Measurements from ENCODE around the gene SCAPER.

The SCAPER gene

GRCh38 chr15:76321171-76321570 is 584.0 kb downstream of the SCAPER start (continued):
- TF ChIP-seq ZNF341 (tag by site-specific recombination; IDR thresholded peaks at IDR 0.05; ENCODE audit: low read depth) (0 out of 2 replicates have a peak, but pooled peaks have one; percentile 11), ZXDB (tag by site-specific recombination; IDR thresholded peaks at IDR 0.05) (0 out of 2 replicates have a peak, but pooled peaks have one; percentile 16), REPIN1 (tag by site-specific recombination; IDR thresholded peaks at IDR 0.05; ENCODE audit: low read depth) (peak; percentile 44; the same call in 1 of the 2 replicates), ZNF10 (tag by site-specific recombination; IDR thresholded peaks at IDR 0.05) (0 out of 2 replicates have a peak, but pooled peaks have one; percentile 9), ZBTB17 (tag by site-specific recombination; IDR thresholded peaks at IDR 0.05) (peak; percentile 44; the same call in 1 of the 2 replicates), ZBTB20 (tag by site-specific recombination; IDR thresholded peaks at IDR 0.05) (peak; percentile 50), EGR2 (tag by site-specific recombination; IDR thresholded peaks at IDR 0.05; ENCODE audit: low read depth) (no peak), ZNF580 (tag by site-specific recombination; IDR thresholded peaks at IDR 0.05) (no peak), ZNF639 (tag by site-specific recombination; IDR thresholded peaks at IDR 0.05) (no peak), ZNF664 (tag by site-specific recombination; IDR thresholded peaks at IDR 0.05) (peak; percentile 94), ZNF510 (tag by site-specific recombination; IDR thresholded peaks at IDR 0.05; ENCODE audit: insufficient replicate concordance) (no peak), BCL11A (tag by site-specific recombination; IDR thresholded peaks at IDR 0.05; ENCODE audit: low read depth) (no peak), ZNF335 (tag by site-specific recombination; conservative IDR thresholded peaks at IDR 0.05) (peak; percentile 27; the same call in 1 of the 2 replicates), ZNF18 (tag by site-specific recombination; IDR thresholded peaks at IDR 0.05) (no peak), ZNF596 (tag by site-specific recombination; IDR thresholded peaks at IDR 0.05) (no peak), TRIM28 (IDR thresholded peaks at IDR 0.05; ENCODE audit: borderline replicate concordance, low read length) (peak; percentile 97)

- Histone ChIP-seq H3K9me3 (ENCODE audit: control insufficient read depth, insufficient read depth, low read depth, low read length) (no peaks in the 10 kb centered on the region), H3K27ac (ENCODE audit: extremely low read depth, low read depth, low read length) (no peak overlapping the region), H3K36me3 (ENCODE audit: control insufficient read depth in 2 of 2, insufficient read depth in 1 of 2, low read length in 2 of 2) (no peaks in the 10 kb centered on the region), H3K4me3 (ENCODE audit: low read depth, low read length) (no peak overlapping the region), H3K4me1 (ENCODE audit: control insufficient read depth, insufficient read depth, low read length) (peaks cover 21% of the 10 kb centered on the region)
- ChIA-PET CTCF (interaction anchor here (0.7 kb wide), 1 partner anchor 85 kb away, joined by 3 read pairs; no protein-coding TSS in a partner anchor), POLR2A (interaction anchor here (1.0 kb wide), 1 partner anchor 16 kb away, joined by 3 read pairs; the partner anchor contains the start of gene ISL2)
- TF ChIP-seq ZNF112 (tag by site-specific recombination; IDR thresholded peaks at IDR 0.05) (no peak), ZNF23 (tag by site-specific recombination; IDR thresholded peaks at IDR 0.05; ENCODE audit: borderline replicate concordance) (no peak), ZSCAN18 (tag by site-specific recombination; IDR thresholded peaks at IDR 0.05) (no peak), ZNF433 (tag by site-specific recombination; IDR thresholded peaks at IDR 0.05; ENCODE audit: low read depth) (no peak), ZNF138 (tag by site-specific recombination; IDR thresholded peaks at IDR 0.05; ENCODE audit: borderline replicate concordance) (no peak), BCL11B (tag by site-specific recombination; IDR thresholded peaks at IDR 0.05; ENCODE audit: low read depth) (no peak), ZEB2 (tag by site-specific recombination; IDR thresholded peaks at IDR 0.05) (no peak), ZNF747 (tag by site-specific recombination; IDR thresholded peaks at IDR 0.05) (no peak), ZNF16 (tag by site-specific recombination; IDR thresholded peaks at IDR 0.05; ENCODE audit: low read depth) (no peak), ZNF707 (tag by site-specific recombination; IDR thresholded peaks at IDR 0.05) (no peak), ZNF560 (tag by site-specific recombination; IDR thresholded peaks at IDR 0.05; ENCODE audit: borderline replicate concordance) (no peak), ZNF169 (tag by site-specific recombination; IDR thresholded peaks at IDR 0.05) (no peak), ZNF544 (tag by site-specific recombination; IDR thresholded peaks at IDR 0.05) (no peak), SP2 (tag by site-specific recombination; IDR thresholded peaks at IDR 0.05) (no peak), ZNF157 (tag by site-specific recombination; IDR thresholded peaks at IDR 0.05) (no peak), ZSCAN16 (tag by site-specific recombination; IDR thresholded peaks at IDR 0.05) (no peak)
Measured at GRCh38 chr15:76320012-76320411, 585.1 kb downstream of the SCAPER start.

All from HEK293 (cell line).